ENCODE measurements around the gene CD109. TPM values are rescaled to one million over a fixed set of nuclear protein-coding genes. Genes with fewer than 3 reads are reported as not detected.

The CD109 gene
- total and polyA plus RNA-seq, 10 of the 15 experiments (the other 5 are each of a cell fraction or from before 2014, with no cell fraction given), result 0.27 to 4.4 (median 2.1) TPM

GRCh38 chr6:73769976-73770375 is 74.0 kb downstream of the CD109 start:
- ATAC-seq (peak; percentile 21; the same call in 1 of the 3 replicates), DNase-seq (ENCODE audit: low read depth, low spot score) (no peak), FAIRE-seq (no peak)
- RAD21 ChIA-PET (ENCODE audit: unreplicated experiment), result interaction anchor here (1.4 kb wide), 1 partner anchor 31 kb away, joined by 4 read pairs; no protein-coding TSS in a partner anchor
- Histone ChIP-seq H3K9ac (ENCODE audit: control insufficient read depth, insufficient read depth, low read length) (no peak overlapping the region), H2AFZ (ENCODE audit: control insufficient read depth, low read depth, low read length) (no peak overlapping the region), H3K4me2 (ENCODE audit: control insufficient read depth, insufficient read depth) (no peak overlapping the region), H3K9me3 (replicated peaks; ENCODE audit: control insufficient read depth, insufficient read depth, low read length) (no peaks in the 10 kb centered on the region), H4K20me1 (ENCODE audit: control insufficient read depth, insufficient read depth) (no peaks in the 10 kb centered on the region), H3K4me3 (no peak overlapping the region), H3K27ac (ENCODE audit: control insufficient read depth, insufficient read depth) (no peak overlapping the region), H3K36me3 (ENCODE audit: control insufficient read depth in 2 of 2, insufficient read depth in 2 of 2, low read length in 1 of 2) (no peaks in the 10 kb centered on the region), H3K79me2 (ENCODE audit: control insufficient read depth, insufficient read depth, low read length) (no peaks in the 10 kb centered on the region), H3K4me1 (ENCODE audit: control insufficient read depth, insufficient read depth, low read length) (no peaks in the 10 kb centered on the region), H3K27me3 (replicated peaks in 1 of 2; ENCODE audit: control insufficient read depth in 2 of 2, insufficient read depth in 2 of 2, low read length in 1 of 2) (no peaks in the 10 kb centered on the region)
- 0% methylated on average over 1 of the region's 1 CpG for WGBS (ENCODE audit: insufficient coverage, insufficient replicate concordance, low lambda C conversion rate, missing lambda C conversion rate)
- intact Hi-C loops (cut with micrococcal nuclease; ENCODE audit: unreplicated experiment) (no loop called here), in situ Hi-C loops (cut with MboI) (no loop called here)
- CTCF ChIA-PET, result interaction anchor here (0.5 to 2.4 kb wide), 4 partner anchors 30 to 1440 kb away, joined by 3 to 7 read pairs (median 4); no protein-coding TSS in a partner anchor
- SMC1A ChIA-PET (ENCODE audit: uncharacterized antibody, unreplicated experiment), result interaction anchor here (0.7 to 2.4 kb wide), 4 partner anchors 11 to 20 kb away, joined by 3 to 5 read pairs (median 4); no protein-coding TSS in a partner anchor
- POLR2A ChIA-PET, result no interaction called here
- no TSS peak for BruUV-seq (replicated peaks)
- TF ChIP-seq MTA3 (IDR thresholded peaks at IDR 0.05; ENCODE audit: borderline replicate concordance, low read length) (no peak), MEF2B (IDR thresholded peaks at IDR 0.05; ENCODE audit: partially characterized antibody, poor library complexity, severe bottlenecking) (no peak), POLR2AphosphoS5 (IDR thresholded peaks at IDR 0.05; ENCODE audit: low read length) (no peak), RAD21 (IDR thresholded peaks at IDR 0.05; ENCODE audit: insufficient read depth, low read depth, low read length) (no peak), PAX5 (IDR thresholded peaks at IDR 0.05; ENCODE audit: borderline replicate concordance, low read depth, low read length) (no peak), SUZ12 (IDR thresholded peaks at IDR 0.05; ENCODE audit: unreplicated experiment) (no peak), SRF (IDR thresholded peaks at IDR 0.05; ENCODE audit: low read depth in 2 of 2, low read length in 2 of 2) (no peak), HCFC1 (IDR thresholded peaks at IDR 0.05; ENCODE audit: low read length) (no peak), CHD4 (IDR thresholded peaks at IDR 0.05) (no peak)
